Retinal pigment epithelial cell (primary cell): ENCODE results near the gene RASSF1.
A peak's percentile ranks its signal among the peaks of the same experiment; 100 is the strongest.

ENCODE experiments used
- DNase-seq: peaks from one replicate; pipeline ENCODE4 v3.0.0-alpha.2; 2010; ENCODE audit warnings: low read depth
- H3K4me3 ChIP-seq: 2 replicates; pipeline ENCODE4 v1.5.1; 2011; ENCODE audit warnings: mild to moderate bottlenecking, low read length, control low read depth, moderate library complexity
- CTCF ChIP-seq: conservative IDR thresholded peaks from 2 replicates; pipeline ENCODE4 v1.5.1; 2011; ENCODE audit warnings: low read depth, low read length, control low read depth, inconsistent platforms

Gene RASSF1

GRCh38 chr3:50357481-50357880 is 16.8 kb upstream of the RASSF1 start:
- peak overlapping the region; percentile 81 for H3K4me3 ChIP-seq
- no peak for DNase-seq
- TF ChIP-seq CTCF: no peak

DNA sequence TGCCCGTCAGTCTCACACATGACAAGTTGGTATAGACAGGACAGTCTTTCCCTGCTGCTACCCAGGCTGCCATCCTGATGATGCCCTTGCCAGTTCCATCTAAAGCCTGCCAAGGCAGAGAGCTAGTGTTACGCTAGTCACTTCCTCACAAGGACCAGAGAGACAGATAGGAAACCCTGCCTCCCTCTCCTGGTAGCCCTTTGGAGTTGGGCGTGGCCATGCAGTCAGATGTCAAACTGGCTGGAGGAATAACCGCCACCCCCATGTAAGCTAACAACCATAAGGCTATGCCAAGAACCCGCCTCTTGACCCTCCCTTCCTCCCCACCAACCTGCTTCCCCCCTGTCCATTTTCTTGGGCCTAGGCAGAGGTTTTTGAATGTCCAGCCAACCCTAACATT is 15.9 kb upstream of the RASSF1 start:
- no peak for DNase-seq
- no peak for TF ChIP-seq CTCF
- peak overlapping the region; percentile 81 for H3K4me3 ChIP-seq

- TF ChIP-seq CTCF: peak; percentile 21
- H3K4me3 ChIP-seq: peak overlapping the region; percentile 81
- DNase-seq: no peak
These were observed 15.4 kb upstream of the RASSF1 start for GRCh38 chr3:50355829-50356552.

DNA sequence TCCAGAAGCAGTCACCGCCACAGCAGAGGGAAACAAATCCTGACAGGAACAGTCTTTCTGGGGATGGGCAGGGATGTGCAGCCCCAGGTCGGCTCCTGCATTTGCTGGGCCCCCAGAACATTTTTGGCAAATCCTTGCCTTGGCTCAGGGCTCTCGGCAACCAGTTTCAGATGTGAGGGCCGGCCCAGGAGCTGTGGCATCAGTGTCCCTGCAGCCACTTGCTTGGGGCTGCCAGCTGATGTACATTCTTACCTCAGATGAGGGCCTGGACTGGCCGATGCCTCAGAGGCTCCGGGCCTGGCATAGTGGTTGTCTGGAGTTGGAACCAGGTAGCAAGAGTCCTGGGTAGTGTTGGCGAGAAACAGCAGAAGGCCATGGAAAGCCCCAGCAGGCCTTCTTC is 14.2 kb upstream of the RASSF1 start:
- no peak for DNase-seq
- H3K4me3 ChIP-seq: no peak overlapping the region
- TF ChIP-seq CTCF: no peak

DNA sequence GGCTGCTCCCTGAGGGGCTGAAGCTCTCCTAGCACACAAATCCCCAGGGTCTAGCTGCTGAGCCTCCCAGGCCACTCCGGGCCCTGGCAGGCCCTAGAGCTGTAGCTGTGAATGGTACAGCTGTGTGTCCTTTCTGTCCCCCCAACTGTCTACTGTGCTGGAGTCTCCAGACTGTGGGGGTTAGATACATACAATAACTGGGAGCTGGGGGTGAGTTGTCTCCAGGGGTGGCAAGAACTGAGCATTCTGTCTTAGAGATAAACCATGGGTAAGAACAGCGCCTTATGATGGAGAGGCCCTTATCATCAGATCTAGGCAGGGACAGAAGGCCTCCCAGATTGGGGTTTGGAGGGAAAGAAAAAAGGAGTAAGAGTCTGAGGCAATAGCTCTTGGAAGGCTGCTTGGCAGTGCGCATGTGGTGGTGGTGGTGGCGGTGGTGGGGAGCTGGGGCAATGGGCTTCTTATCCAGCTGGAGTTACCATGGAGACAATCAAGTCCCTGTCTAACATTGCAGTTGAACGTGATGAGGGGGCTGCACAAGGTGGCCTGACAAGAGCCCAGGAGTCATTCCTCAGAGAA is 13.6 kb upstream of the RASSF1 start:
- H3K4me3 ChIP-seq: no peak overlapping the region
- DNase-seq: no peak
- no peak for TF ChIP-seq CTCF

DNA sequence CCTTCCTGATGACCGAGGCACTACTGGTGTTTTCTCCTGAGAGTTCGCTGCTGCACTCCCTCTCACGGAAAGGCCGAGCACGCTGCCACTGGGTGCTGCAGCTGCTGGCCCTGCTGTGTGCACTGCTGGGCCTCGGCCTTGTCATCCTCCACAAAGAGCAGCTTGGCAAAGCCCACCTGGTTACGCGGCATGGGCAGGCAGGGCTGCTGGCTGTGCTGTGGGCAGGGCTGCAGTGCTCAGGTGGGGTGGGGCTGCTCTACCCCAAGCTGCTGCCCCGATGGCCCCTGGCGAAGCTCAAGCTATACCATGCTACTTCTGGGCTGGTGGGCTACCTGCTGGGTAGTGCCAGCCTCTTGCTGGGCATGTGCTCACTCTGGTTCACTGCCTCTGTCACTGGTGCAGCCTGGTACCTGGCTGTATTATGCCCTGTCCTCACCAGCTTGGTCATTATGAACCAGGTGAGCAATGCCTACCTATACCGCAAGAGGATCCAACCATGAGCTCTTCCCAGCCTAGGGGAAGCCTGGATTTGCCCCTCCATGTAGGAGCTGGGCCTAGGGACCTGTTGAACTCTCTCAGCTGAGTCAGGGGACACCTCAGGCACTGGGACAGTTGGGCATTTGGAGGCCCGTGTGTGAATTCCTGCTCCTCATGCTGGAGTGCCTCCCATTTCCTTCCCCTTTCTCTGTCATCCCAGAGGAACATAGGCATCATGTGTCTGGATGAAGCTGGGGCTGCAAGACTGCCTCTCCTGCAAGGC is 12.8 kb upstream of the RASSF1 start:
- H3K4me3 ChIP-seq: no peak overlapping the region
- DNase-seq: no peak
- TF ChIP-seq CTCF: no peak
